Measurements from ENCODE around the gene ASXL2.
"Not testable (repeated sequence)": the region's sequence is repeated elsewhere in the genome, so short reads cannot be mapped to it uniquely, and the experiment has no call there.

DNA sequence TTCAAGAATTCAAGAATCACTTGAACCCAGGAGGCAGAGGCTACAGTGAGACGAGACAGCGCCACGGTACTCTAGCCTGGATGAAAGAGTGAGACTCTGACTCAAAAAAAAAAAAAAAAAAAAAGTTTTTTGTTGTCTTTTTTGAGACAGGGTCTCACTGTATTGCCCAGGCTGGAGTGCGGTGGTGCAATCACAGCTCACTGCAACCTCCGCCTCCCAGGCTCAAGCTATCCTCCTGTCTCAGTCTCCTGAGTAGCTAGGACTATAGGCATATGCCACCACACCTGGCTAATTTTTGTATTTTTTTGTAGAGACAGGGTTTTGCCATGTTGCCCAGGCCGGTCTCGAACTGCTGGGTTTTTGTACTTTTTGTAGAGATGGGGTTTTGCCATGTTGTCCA, 28.9 kb downstream of the ASXL2 start:
- TF ChIP-seq, protein P1, sequence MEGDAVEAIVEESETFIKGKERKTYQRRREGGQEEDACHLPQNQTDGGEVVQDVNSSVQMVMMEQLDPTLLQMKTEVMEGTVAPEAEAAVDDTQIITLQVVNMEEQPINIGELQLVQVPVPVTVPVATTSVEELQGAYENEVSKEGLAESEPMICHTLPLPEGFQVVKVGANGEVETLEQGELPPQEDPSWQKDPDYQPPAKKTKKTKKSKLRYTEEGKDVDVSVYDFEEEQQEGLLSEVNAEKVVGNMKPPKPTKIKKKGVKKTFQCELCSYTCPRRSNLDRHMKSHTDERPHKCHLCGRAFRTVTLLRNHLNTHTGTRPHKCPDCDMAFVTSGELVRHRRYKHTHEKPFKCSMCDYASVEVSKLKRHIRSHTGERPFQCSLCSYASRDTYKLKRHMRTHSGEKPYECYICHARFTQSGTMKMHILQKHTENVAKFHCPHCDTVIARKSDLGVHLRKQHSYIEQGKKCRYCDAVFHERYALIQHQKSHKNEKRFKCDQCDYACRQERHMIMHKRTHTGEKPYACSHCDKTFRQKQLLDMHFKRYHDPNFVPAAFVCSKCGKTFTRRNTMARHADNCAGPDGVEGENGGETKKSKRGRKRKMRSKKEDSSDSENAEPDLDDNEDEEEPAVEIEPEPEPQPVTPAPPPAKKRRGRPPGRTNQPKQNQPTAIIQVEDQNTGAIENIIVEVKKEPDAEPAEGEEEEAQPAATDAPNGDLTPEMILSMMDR (conservative IDR thresholded peaks at IDR 0.05), result not testable (repeated sequence)
- not testable (repeated sequence) for TF ChIP-seq EZH2 (IDR thresholded peaks at IDR 0.05; ENCODE audit: low read depth)

Measured in PC-9 (cell line).